SU-DHL-6 (cell line): ENCODE results near the gene ASB15.

Experiments used
- H2AFZ ChIP-seq: fragments of 200-600 bp; sonication (generic); 2 replicates; pipeline ENCODE4 v1.6.1; 2014; ENCODE audit warnings: low read depth, mild to moderate bottlenecking, moderate library complexity, mixed read lengths, antibody characterized with exemption, low read length; ENCODE audit not compliant: severe bottlenecking
- H3F3A ChIP-seq: fragments of 200-600 bp; shearing (Covaris generic); 2 replicates; pipeline ENCODE4 v1.6.0; 2016; ENCODE audit warnings: antibody characterized with exemption, mild to moderate bottlenecking; ENCODE audit not compliant: insufficient read depth
- H3K27ac ChIP-seq: fragments of 200-600 bp; sonication (generic); 2 replicates; pipeline ENCODE4 v1.5.1; 2016; ENCODE audit warnings: low read depth, mild to moderate bottlenecking, low read length, moderate library complexity, mixed read lengths
- H3K27me3 ChIP-seq: fragments of 200-600 bp; sonication (generic), shearing (Covaris generic); 2 replicates; pipeline ENCODE4 v1.6.0; 2014; ENCODE audit warnings: mild to moderate bottlenecking, low read length
- H3K36me3 ChIP-seq: fragments of 200-600 bp; sonication (generic); 2 replicates; pipeline ENCODE4 v1.6.1; 2014; ENCODE audit warnings: mild to moderate bottlenecking, low read length, mixed read lengths
- H3K4me2 ChIP-seq: fragments of 300-600, 200-600 bp; shearing (Covaris generic), sonication (generic); 2 replicates; pipeline ENCODE4 v1.6.0; 2014; ENCODE audit warnings: low read length, low read depth, mild to moderate bottlenecking; ENCODE audit not compliant: poor library complexity, severe bottlenecking
- H3K4me3 ChIP-seq: fragments of 200-600 bp; sonication (generic); 2 replicates; pipeline ENCODE4 v1.5.1; 2014; ENCODE audit warnings: antibody characterized with exemption, low read length, mild to moderate bottlenecking, mixed read lengths; ENCODE audit not compliant: insufficient read depth, poor library complexity, severe bottlenecking
- H3K79me2 ChIP-seq: fragments of 200-600 bp; sonication (generic); 2 replicates; pipeline ENCODE4 v1.6.1; 2014; ENCODE audit warnings: mild to moderate bottlenecking, low read length, moderate library complexity; ENCODE audit not compliant: insufficient read depth
- H3K9ac ChIP-seq: fragments of 200-600 bp; sonication (generic); 2 replicates; pipeline ENCODE4 v1.7.0; 2014; ENCODE audit warnings: mild to moderate bottlenecking, low read length
- H3K9me2 ChIP-seq: fragments of 200-600 bp; sonication (generic); replicated peaks from 2 replicates; pipeline ENCODE4 v1.6.1; 2014; ENCODE audit warnings: low read length; ENCODE audit not compliant: insufficient read depth
- H3K9me3 ChIP-seq: fragments of 200-600 bp; sonication (generic); 2 replicates; pipeline ENCODE4 v1.6.1; 2014; ENCODE audit warnings: low read length, mixed read lengths; ENCODE audit not compliant: insufficient read depth
- H4K20me1 ChIP-seq: fragments of 200-600 bp; sonication (generic); 2 replicates; pipeline ENCODE4 v1.6.1; 2014; ENCODE audit warnings: low read depth, mild to moderate bottlenecking, antibody characterized with exemption, low read length, moderate library complexity, mixed read lengths
- EZH2phosphoT487 ChIP-seq: fragments of 200-600 bp; sonication (generic), shearing (Covaris generic); conservative IDR thresholded peaks from 2 replicates; pipeline ENCODE4 v1.6.1; 2018; ENCODE audit warnings: mild to moderate bottlenecking, antibody characterized with exemption, low read length, moderate library complexity, mixed read lengths
- TF ChIP-seq, protein P1 (sequence below): fragments of 200-600 bp; sonication (generic); IDR thresholded peaks from one replicate; pipeline ENCODE4 v1.5.1; 2017; ENCODE audit warnings: antibody characterized with exemption, mild to moderate bottlenecking, low read length, moderate library complexity; ENCODE audit not compliant: insufficient read depth, poor library complexity, severe bottlenecking

ASB15 gene

GRCh38 chr7:123643495-123644441 lies 42.1 kb downstream of the ASB15 start:
- Histone ChIP-seq H3F3A (no peaks in the 10 kb centered on the region), H3K36me3 (no peaks in the 10 kb centered on the region), H3K9ac (no peak overlapping the region), H3K27ac (no peak overlapping the region), H3K9me3 (no peaks in the 10 kb centered on the region), H3K27me3 (no peaks in the 10 kb centered on the region), H3K9me2 (no peaks in the 10 kb centered on the region), H3K4me2 (no peak overlapping the region), H3K4me3 (no peak overlapping the region), H2AFZ (no peak overlapping the region), H4K20me1 (no peaks in the 10 kb centered on the region), H3K79me2 (no peaks in the 10 kb centered on the region)
- TF ChIP-seq, protein P1, sequence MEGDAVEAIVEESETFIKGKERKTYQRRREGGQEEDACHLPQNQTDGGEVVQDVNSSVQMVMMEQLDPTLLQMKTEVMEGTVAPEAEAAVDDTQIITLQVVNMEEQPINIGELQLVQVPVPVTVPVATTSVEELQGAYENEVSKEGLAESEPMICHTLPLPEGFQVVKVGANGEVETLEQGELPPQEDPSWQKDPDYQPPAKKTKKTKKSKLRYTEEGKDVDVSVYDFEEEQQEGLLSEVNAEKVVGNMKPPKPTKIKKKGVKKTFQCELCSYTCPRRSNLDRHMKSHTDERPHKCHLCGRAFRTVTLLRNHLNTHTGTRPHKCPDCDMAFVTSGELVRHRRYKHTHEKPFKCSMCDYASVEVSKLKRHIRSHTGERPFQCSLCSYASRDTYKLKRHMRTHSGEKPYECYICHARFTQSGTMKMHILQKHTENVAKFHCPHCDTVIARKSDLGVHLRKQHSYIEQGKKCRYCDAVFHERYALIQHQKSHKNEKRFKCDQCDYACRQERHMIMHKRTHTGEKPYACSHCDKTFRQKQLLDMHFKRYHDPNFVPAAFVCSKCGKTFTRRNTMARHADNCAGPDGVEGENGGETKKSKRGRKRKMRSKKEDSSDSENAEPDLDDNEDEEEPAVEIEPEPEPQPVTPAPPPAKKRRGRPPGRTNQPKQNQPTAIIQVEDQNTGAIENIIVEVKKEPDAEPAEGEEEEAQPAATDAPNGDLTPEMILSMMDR: no peak
- TF ChIP-seq EZH2phosphoT487: no peak

DNA sequence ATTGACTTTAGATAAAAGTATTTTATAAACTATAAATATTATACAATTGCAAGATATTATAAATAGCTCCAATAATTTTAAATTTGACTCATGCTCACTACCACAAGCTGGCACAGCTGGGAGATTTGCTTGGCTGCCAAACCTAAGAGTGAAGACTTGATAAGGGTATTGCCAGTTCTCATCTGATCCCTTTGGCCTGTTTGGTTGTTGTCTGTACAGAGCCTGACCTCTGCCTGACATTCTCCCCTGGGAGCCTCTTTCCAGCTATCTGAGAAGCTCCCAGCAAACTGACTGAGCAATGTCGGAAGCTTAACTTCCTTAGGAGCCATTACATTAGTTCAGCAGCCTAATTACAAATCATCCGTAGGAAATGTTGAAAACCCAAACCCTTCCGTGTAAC lies 43.9 kb downstream of the ASB15 start:
- no peaks in the 10 kb centered on the region for H3F3A ChIP-seq
- no peak overlapping the region for H3K9ac ChIP-seq
- H3K36me3 ChIP-seq: no peaks in the 10 kb centered on the region
- no peak overlapping the region for H3K4me2 ChIP-seq
- no peaks in the 10 kb centered on the region for H4K20me1 ChIP-seq
- H3K4me3 ChIP-seq: no peak overlapping the region
- no peak for TF ChIP-seq EZH2phosphoT487
- TF ChIP-seq, protein P1: no peak
- H3K79me2 ChIP-seq: no peaks in the 10 kb centered on the region
- no peaks in the 10 kb centered on the region for H3K9me3 ChIP-seq
- no peak overlapping the region for H3K27ac ChIP-seq
- H2AFZ ChIP-seq: no peak overlapping the region
- no peaks in the 10 kb centered on the region for H3K9me2 ChIP-seq
- H3K27me3 ChIP-seq: no peaks in the 10 kb centered on the region

DNA sequence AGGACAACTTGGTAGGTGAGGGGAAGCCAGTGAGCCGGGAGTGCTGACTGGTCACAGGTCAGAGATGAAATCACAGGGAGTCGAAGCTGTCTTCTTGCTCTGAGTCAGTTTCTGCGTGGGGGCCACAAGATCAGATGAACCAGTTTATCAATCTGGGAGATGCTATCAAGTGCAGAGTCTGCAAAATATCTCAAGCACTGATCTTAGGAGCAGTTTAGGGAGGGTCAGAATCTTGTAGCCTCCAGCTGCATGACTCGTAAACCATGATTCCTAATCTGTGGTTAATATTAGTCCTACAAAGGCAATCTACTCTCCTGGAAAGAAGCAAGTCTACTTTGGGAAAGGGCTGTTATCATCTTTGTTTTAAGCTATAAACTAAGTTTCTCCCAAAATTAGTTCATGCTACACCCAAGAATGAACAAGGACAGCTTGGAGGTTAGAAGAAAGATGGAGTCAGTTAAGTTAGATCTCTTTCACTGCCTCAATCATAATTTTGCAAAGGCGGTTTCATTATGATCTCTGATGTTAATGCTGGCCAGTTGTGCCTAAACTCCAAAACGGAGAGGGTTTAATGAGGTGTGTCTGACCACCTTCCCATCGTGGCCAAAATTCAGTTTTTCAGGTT lies 45.6 kb downstream of the ASB15 start:
- Histone ChIP-seq H3K27me3 (no peaks in the 10 kb centered on the region), H2AFZ (no peak overlapping the region), H3K27ac (no peak overlapping the region), H3K36me3 (no peaks in the 10 kb centered on the region), H3K9ac (no peak overlapping the region), H3K79me2 (no peaks in the 10 kb centered on the region), H3K9me3 (no peaks in the 10 kb centered on the region), H3K9me2 (no peaks in the 10 kb centered on the region), H4K20me1 (no peaks in the 10 kb centered on the region), H3K4me2 (no peak overlapping the region), H3K4me3 (no peak overlapping the region), H3F3A (no peaks in the 10 kb centered on the region)
- no peak for TF ChIP-seq EZH2phosphoT487
- TF ChIP-seq, protein P1: no peak
